Esophagus muscularis mucosa (tissue), 4 donors: ENCODE results near the gene LGALS1. TPM values are rescaled to one million over a fixed set of nuclear protein-coding genes. Genes with fewer than 3 reads are reported as not detected.

Source experiments
- DNase-seq: peaks from one replicate; pipeline ENCODE4 v3.0.0-alpha.2; 2017; ENCODE audit errors: extremely low spot score
- H3K27ac ChIP-seq, 4 donors: fragments of 200-600 bp; sonication (generic); replicated peaks in 1 of 4; 1 replicate in 3 of 4; 2 replicates in 1 of 4; pipeline ENCODE4 v1.5.1; 2016 to 2019; ENCODE audit warnings: mild to moderate bottlenecking in 1 of 4
- H3K27me3 ChIP-seq, 4 donors: fragments of 200-600 bp; sonication (generic); one replicate each; pipeline versions ENCODE4 v1.5.1 to v1.6.0; 2016 to 2019
- H3K36me3 ChIP-seq, 4 donors: fragments of 200-600 bp; sonication (generic); one replicate each; pipeline ENCODE4 v1.5.1; 2016 to 2019
- H3K4me1 ChIP-seq, 4 donors: fragments of 200-600 bp; sonication (generic); one replicate each; pipeline ENCODE4 v1.5.1; 2016 to 2019
- H3K4me3 ChIP-seq, 4 donors: fragments of 200-600 bp; sonication (generic); 1 replicate in 2 of 4; 2 replicates in 2 of 4; pipeline ENCODE4 v1.5.1; 2016 to 2019; ENCODE audit warnings: mild to moderate bottlenecking in 4 of 4, moderate library complexity in 1 of 4
- H3K9me3 ChIP-seq, 4 donors: fragments of 200-600 bp; sonication (generic); 1 replicate in 3 of 4; 2 replicates in 1 of 4; pipeline ENCODE4 v1.5.1; 2016 to 2019
- EP300 ChIP-seq: sonication (generic); formaldehyde crosslinking; IDR thresholded peaks from one replicate; pipeline ENCODE4 v1.6.1; 2017; ENCODE audit warnings: antibody characterized with exemption
- POLR2A ChIP-seq: fragments of 450-650 bp; IDR thresholded peaks from one replicate; pipeline ENCODE4 v1.6.1; 2017; ENCODE audit warnings: antibody characterized with exemption, moderate library complexity, mild to moderate bottlenecking, low read depth
- POLR2AphosphoS5 ChIP-seq, 2 donors: sonication (generic); formaldehyde crosslinking; IDR thresholded peaks; one replicate each; pipeline ENCODE4 v1.6.1; 2017; ENCODE audit warnings: antibody characterized with exemption in 2 of 2
- WGBS: methylation state at CpG from one replicate; pipeline ENCODE4 v1.1.5; 2018; 5-methylcytosine and 5-hydroxymethylcytosine counted together
- intact Hi-C: fragments of 100-400 bp; cut with DNase I; formaldehyde crosslinking; loops from one replicate; pipeline ENCODE4 v1.15.1; 2023
- total RNA-seq, 4 donors: library from RNA; depleted of rRNA; stranded (reverse); fragments of >200 nt; gene quantifications; one replicate each; pipeline versions ENCODE4 v1.1.0 to v1.2.1, GENCODE V29; 2016
- TF ChIP-seq, protein P1 (sequence below), 3 experiments: fragments of 200-600 bp in 2 of 3; fragments of 450-650 bp in 1 of 3; sonication (generic) in 2 of 3; IDR thresholded peaks; one replicate each; pipeline ENCODE4 v1.5.1; 2017 to 2019; ENCODE audit warnings: antibody characterized with exemption in 3 of 3, mild to moderate bottlenecking in 2 of 3, moderate library complexity in 1 of 3

The LGALS1 gene
- total RNA-seq, 4 donors from 2014 or later, result 710 to 1,112 (median 1,021) TPM

- H3K27me3 ChIP-seq, result no peaks in the 10 kb centered on the region
These were observed 2.4 kb upstream of the LGALS1 start for GRCh38 chr22:37672920-37673455.

DNA sequence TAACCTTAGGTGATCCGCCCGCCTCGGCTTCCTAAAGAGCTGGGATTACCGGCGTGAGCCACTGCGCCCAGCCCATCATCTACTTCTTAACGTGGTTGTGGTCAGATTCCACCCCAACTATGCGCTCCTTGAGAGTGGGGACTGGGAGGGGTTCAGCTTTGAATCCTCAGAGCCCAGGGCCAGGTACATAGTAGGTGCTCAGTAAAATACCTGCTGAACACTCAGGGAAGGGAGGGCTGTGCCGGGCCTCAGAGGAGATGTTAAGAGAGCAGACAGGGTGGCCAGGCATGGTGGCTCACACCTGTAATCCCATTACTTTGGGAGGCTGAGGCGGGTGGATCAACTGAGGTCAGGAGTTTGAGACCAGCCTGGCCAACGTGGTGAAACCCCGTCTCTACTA is 1.2 kb upstream of the LGALS1 start:
- Histone ChIP-seq H3K27me3 (no peaks in the 10 kb centered on the region), H3K27ac (peak overlapping the region; percentile 91 to 98 (median 94)), H3K4me3 (peak overlapping the region in 3 of 4 donors; percentile 60 to 74 (median 63)), H3K4me1 (peaks cover 34 to 78% (median 76%) of the 10 kb centered on the region in 4 donors), H3K36me3 (peaks cover 0 to 16% (median 14%) of the 10 kb centered on the region in 4 donors), H3K9me3 (no peaks in the 10 kb centered on the region)
- intact Hi-C loops, result no loop called here
- TF ChIP-seq, protein P1, sequence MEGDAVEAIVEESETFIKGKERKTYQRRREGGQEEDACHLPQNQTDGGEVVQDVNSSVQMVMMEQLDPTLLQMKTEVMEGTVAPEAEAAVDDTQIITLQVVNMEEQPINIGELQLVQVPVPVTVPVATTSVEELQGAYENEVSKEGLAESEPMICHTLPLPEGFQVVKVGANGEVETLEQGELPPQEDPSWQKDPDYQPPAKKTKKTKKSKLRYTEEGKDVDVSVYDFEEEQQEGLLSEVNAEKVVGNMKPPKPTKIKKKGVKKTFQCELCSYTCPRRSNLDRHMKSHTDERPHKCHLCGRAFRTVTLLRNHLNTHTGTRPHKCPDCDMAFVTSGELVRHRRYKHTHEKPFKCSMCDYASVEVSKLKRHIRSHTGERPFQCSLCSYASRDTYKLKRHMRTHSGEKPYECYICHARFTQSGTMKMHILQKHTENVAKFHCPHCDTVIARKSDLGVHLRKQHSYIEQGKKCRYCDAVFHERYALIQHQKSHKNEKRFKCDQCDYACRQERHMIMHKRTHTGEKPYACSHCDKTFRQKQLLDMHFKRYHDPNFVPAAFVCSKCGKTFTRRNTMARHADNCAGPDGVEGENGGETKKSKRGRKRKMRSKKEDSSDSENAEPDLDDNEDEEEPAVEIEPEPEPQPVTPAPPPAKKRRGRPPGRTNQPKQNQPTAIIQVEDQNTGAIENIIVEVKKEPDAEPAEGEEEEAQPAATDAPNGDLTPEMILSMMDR (IDR thresholded peaks at IDR 0.05), result no peak
- TF ChIP-seq EP300 (no peak), POLR2AphosphoS5 (IDR thresholded peaks at IDR 0.05) (no peak), POLR2A (no peak)
- DNase-seq, result no peak
- WGBS, result 84% methylated on average over 12 of the region's 12 CpGs

More at GRCh38 chr22:37672920-37673455, 2.4 kb upstream of the LGALS1 start:
- no peak overlapping the region for H3K4me3 ChIP-seq
- peak overlapping the region; percentile 91 to 98 (median 94) for H3K27ac ChIP-seq
- intact Hi-C loops, result no loop called here
- peaks cover 29 to 70% (median 66%) of the 10 kb centered on the region in 4 donors for H3K4me1 ChIP-seq
- no peak for DNase-seq
- WGBS, result 68% methylated on average over 3 of the region's 11 CpGs
- peaks cover 0 to 4% (median 3%) of the 10 kb centered on the region in 4 donors for H3K36me3 ChIP-seq
- no peak for TF ChIP-seq EP300
- TF ChIP-seq POLR2A, result no peak
- TF ChIP-seq, protein P1 (IDR thresholded peaks at IDR 0.05), result no peak
- no peak for TF ChIP-seq POLR2AphosphoS5 (IDR thresholded peaks at IDR 0.05)
- no peaks in the 10 kb centered on the region for H3K9me3 ChIP-seq

GRCh38 chr22:37675930-37676735 is 697 bp downstream of the LGALS1 start:
- Histone ChIP-seq H3K36me3 (peaks cover 0 to 28% (median 26%) of the 10 kb centered on the region in 4 donors), H3K27me3 (no peaks in the 10 kb centered on the region), H3K9me3 (no peaks in the 10 kb centered on the region), H3K27ac (peak overlapping the region; percentile 91 to 98 (median 94)), H3K4me1 (peaks cover 36 to 89% (median 75%) of the 10 kb centered on the region in 4 donors), H3K4me3 (peak overlapping the region; percentile 60 to 74 (median 64))
- no peak for DNase-seq
- WGBS, result 0% methylated on average over 5 of the region's 17 CpGs
- intact Hi-C loops, result no loop called here
- no peak for TF ChIP-seq POLR2A

DNA sequence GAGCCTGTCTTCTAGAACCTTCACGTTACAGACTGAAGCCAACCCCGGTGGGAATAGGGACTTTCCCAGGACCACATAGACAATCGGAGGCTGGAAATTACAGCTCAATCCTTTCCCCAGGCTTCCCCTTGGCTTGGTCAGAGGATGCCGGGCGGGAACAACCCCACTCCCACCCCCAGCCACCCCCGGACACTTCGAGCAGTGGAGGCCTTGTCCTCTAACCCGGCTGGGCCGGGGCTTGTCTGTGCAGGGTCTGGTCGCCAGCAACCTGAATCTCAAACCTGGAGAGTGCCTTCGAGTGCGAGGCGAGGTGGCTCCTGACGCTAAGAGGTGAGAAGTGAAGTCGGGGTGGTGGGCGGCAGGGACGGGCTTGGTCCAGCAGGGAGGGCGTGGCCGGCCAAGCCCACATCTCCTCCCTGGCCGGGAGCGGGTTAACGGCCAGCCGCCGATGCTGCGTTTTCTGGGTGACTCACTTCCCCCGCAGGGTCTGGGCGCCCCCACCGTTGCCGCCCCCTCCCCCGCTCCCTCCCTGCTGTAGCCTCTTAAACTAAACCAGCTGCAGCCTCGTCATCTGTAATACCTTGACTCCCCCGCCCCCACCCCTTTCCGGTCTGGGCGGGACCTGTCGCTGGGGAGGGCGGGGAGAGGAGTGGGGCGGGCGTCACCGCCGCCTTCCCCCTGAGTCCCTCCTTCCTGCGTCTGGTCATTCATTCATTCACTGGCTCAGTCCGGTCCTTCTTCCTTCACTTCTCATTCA is 1.5 kb downstream of the LGALS1 start:
- Histone ChIP-seq H3K9me3 (no peaks in the 10 kb centered on the region), H3K27me3 (no peaks in the 10 kb centered on the region), H3K36me3 (peaks cover 0 to 28% (median 26%) of the 10 kb centered on the region in 4 donors), H3K4me3 (peak overlapping the region; percentile 60 to 74 (median 64)), H3K4me1 (peaks cover 44 to 97% (median 83%) of the 10 kb centered on the region in 4 donors), H3K27ac (peak overlapping the region; percentile 91 to 98 (median 94))
- intact Hi-C loops, result no loop called here
- peak; percentile 97 for DNase-seq
- TF ChIP-seq EP300 (no peak), POLR2A (no peak), POLR2AphosphoS5 (IDR thresholded peaks at IDR 0.05) (peak; percentile 85)
- TF ChIP-seq, protein P1 (IDR thresholded peaks at IDR 0.05), result no peak
- WGBS, result 2% methylated on average over 34 of the region's 42 CpGs
